T-helper 2 cell treated with Interferon-gamma antibody and Interleukin-4, amounts not matched to agents 5 μg/mL and 100 μg/mL, for 36 hours (primary cell): ENCODE measurements around the gene ARID1B.

Experiments used
- DNase-seq: peaks from one replicate; pipeline ENCODE4 v3.0.0; 2021; ENCODE audit warnings: low spot score
- H3K27ac Mint-ChIP-seq: one replicate; pipeline ENCODE4 v1.8.0; 2021; ENCODE audit warnings: mild to moderate bottlenecking, mixed read lengths
- H3K27me3 Mint-ChIP-seq: one replicate; pipeline ENCODE4 v1.8.0; 2021; ENCODE audit warnings: low read depth, mixed read lengths
- H3K36me3 Mint-ChIP-seq: one replicate; pipeline ENCODE4 v1.8.0; 2021; ENCODE audit warnings: low read depth, mixed read lengths
- H3K4me1 Mint-ChIP-seq: one replicate; pipeline ENCODE4 v1.8.0; 2021; ENCODE audit warnings: low read depth, mixed read lengths
- H3K4me3 Mint-ChIP-seq: one replicate; pipeline ENCODE4 v1.8.0; 2022; ENCODE audit warnings: mild to moderate bottlenecking, moderate library complexity, mixed read lengths
- H3K9me3 Mint-ChIP-seq: one replicate; pipeline ENCODE4 v1.8.0; 2021; ENCODE audit warnings: mixed read lengths

The ARID1B gene

GRCh38 chr6:156762547-156762946 lies 14.6 kb upstream of the ARID1B start:
- Mint-ChIP-seq H3K27ac (no peak overlapping the region), H3K36me3 (no peaks in the 10 kb centered on the region), H3K9me3 (no peaks in the 10 kb centered on the region), H3K27me3 (peaks cover 10% of the 10 kb centered on the region), H3K4me1 (no peaks in the 10 kb centered on the region), H3K4me3 (no peak overlapping the region)
- no peak for DNase-seq

- H3K4me3 Mint-ChIP-seq: no peak overlapping the region
- no peaks in the 10 kb centered on the region for H3K36me3 Mint-ChIP-seq
- no peak overlapping the region for H3K27ac Mint-ChIP-seq
- H3K4me1 Mint-ChIP-seq: peaks cover 2% of the 10 kb centered on the region
- no peaks in the 10 kb centered on the region for H3K9me3 Mint-ChIP-seq
- no peak for DNase-seq
- peaks cover 2% of the 10 kb centered on the region for H3K27me3 Mint-ChIP-seq
These were observed 12.1 kb upstream of the ARID1B start for GRCh38 chr6:156765117-156765516.

GRCh38 chr6:156767603-156768467 lies 9.3 kb upstream of the ARID1B start:
- Mint-ChIP-seq H3K4me3 (no peak overlapping the region), H3K36me3 (no peaks in the 10 kb centered on the region), H3K4me1 (peaks cover 2% of the 10 kb centered on the region), H3K27ac (no peak overlapping the region), H3K27me3 (peaks cover 2% of the 10 kb centered on the region), H3K9me3 (no peaks in the 10 kb centered on the region)
- DNase-seq: no peak

- Mint-ChIP-seq H3K4me3 (no peak overlapping the region), H3K27me3 (no peaks in the 10 kb centered on the region), H3K4me1 (peaks cover 12% of the 10 kb centered on the region), H3K27ac (no peak overlapping the region), H3K9me3 (no peaks in the 10 kb centered on the region), H3K36me3 (no peaks in the 10 kb centered on the region)
- no peak for DNase-seq
These were observed 6.1 kb upstream of the ARID1B start for GRCh38 chr6:156771047-156771446.

- no peaks in the 10 kb centered on the region for H3K27me3 Mint-ChIP-seq
- no peaks in the 10 kb centered on the region for H3K36me3 Mint-ChIP-seq
- no peak for DNase-seq
- H3K27ac Mint-ChIP-seq: no peak overlapping the region
- H3K4me3 Mint-ChIP-seq: no peak overlapping the region
- peaks cover 15% of the 10 kb centered on the region for H3K4me1 Mint-ChIP-seq
- no peaks in the 10 kb centered on the region for H3K9me3 Mint-ChIP-seq
These were observed 5.4 kb upstream of the ARID1B start for GRCh38 chr6:156771761-156772160.

GRCh38 chr6:156773476-156773875 lies 3.7 kb upstream of the ARID1B start:
- H3K36me3 Mint-ChIP-seq: no peaks in the 10 kb centered on the region
- H3K27ac Mint-ChIP-seq: no peak overlapping the region
- H3K4me3 Mint-ChIP-seq: no peak overlapping the region
- no peak for DNase-seq
- H3K4me1 Mint-ChIP-seq: peaks cover 14% of the 10 kb centered on the region
- no peaks in the 10 kb centered on the region for H3K27me3 Mint-ChIP-seq
- H3K9me3 Mint-ChIP-seq: no peaks in the 10 kb centered on the region

GRCh38 chr6:156773935-156774852 lies 3.0 kb upstream of the ARID1B start:
- Mint-ChIP-seq H3K4me1 (peaks cover 14% of the 10 kb centered on the region), H3K9me3 (no peaks in the 10 kb centered on the region), H3K4me3 (no peak overlapping the region), H3K36me3 (no peaks in the 10 kb centered on the region), H3K27me3 (no peaks in the 10 kb centered on the region), H3K27ac (no peak overlapping the region)
- no peak for DNase-seq

GRCh38 chr6:156774863-156775405 lies 2.2 kb upstream of the ARID1B start:
- Mint-ChIP-seq H3K36me3 (no peaks in the 10 kb centered on the region), H3K4me3 (no peak overlapping the region), H3K4me1 (peaks cover 14% of the 10 kb centered on the region), H3K9me3 (no peaks in the 10 kb centered on the region), H3K27ac (no peak overlapping the region), H3K27me3 (no peaks in the 10 kb centered on the region)
- no peak for DNase-seq

GRCh38 chr6:156775717-156776116 lies 1.5 kb upstream of the ARID1B start:
- no peak overlapping the region for H3K27ac Mint-ChIP-seq
- H3K27me3 Mint-ChIP-seq: no peaks in the 10 kb centered on the region
- H3K4me3 Mint-ChIP-seq: no peak overlapping the region
- no peaks in the 10 kb centered on the region for H3K36me3 Mint-ChIP-seq
- DNase-seq: no peak
- H3K9me3 Mint-ChIP-seq: no peaks in the 10 kb centered on the region
- H3K4me1 Mint-ChIP-seq: peaks cover 19% of the 10 kb centered on the region

- Mint-ChIP-seq H3K9me3 (no peaks in the 10 kb centered on the region), H3K4me3 (peak overlapping the region; percentile 89), H3K4me1 (peaks cover 26% of the 10 kb centered on the region), H3K27ac (peak overlapping the region; percentile 91), H3K27me3 (no peaks in the 10 kb centered on the region), H3K36me3 (no peaks in the 10 kb centered on the region)
- DNase-seq: peak; percentile 17
These were observed 723 bp upstream of the ARID1B start for GRCh38 chr6:156776470-156776839.

GRCh38 chr6:156777577-156778453 lies 637 bp downstream of the ARID1B start:
- peak; percentile 56 for DNase-seq
- H3K9me3 Mint-ChIP-seq: no peaks in the 10 kb centered on the region
- peak overlapping the region; percentile 95 for H3K4me3 Mint-ChIP-seq
- peak overlapping the region; percentile 99 for H3K27ac Mint-ChIP-seq
- H3K36me3 Mint-ChIP-seq: peaks cover 2% of the 10 kb centered on the region
- no peaks in the 10 kb centered on the region for H3K27me3 Mint-ChIP-seq
- peaks cover 36% of the 10 kb centered on the region for H3K4me1 Mint-ChIP-seq

GRCh38 chr6:156778454-156779205 lies 1.5 kb downstream of the ARID1B start:
- Mint-ChIP-seq H3K36me3 (peaks cover 2% of the 10 kb centered on the region), H3K4me3 (peak overlapping the region; percentile 75), H3K27ac (peak overlapping the region; percentile 88), H3K27me3 (no peaks in the 10 kb centered on the region), H3K4me1 (peaks cover 42% of the 10 kb centered on the region), H3K9me3 (no peaks in the 10 kb centered on the region)
- DNase-seq: peak; percentile 54
